Measurements from ENCODE around the gene LAMTOR1. TPM values are rescaled to one million over a fixed set of nuclear protein-coding genes. Genes with fewer than 3 reads are reported as not detected.

The LAMTOR1 gene
- total and polyA plus RNA-seq, 2 of the 8 experiments (the other 6 are each of a cell fraction or from before 2014, with no cell fraction given), result 82.1 to 160 TPM

DNA sequence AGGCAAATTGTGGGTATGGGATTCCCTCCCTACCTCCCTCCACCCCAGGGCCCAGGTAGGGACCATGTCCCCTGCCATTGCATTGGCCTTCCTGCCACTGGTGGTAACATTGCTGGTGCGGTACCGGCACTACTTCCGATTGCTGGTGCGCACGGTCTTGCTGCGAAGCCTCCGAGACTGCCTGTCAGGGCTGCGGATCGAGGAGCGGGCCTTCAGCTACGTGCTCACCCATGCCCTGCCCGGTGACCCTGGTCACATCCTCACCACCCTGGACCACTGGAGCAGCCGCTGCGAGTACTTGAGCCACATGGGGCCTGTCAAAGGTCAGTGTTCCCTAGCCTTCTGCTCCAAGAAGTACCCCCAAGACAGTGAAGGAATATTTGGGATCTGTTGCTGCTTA is 2.8 kb upstream of the LAMTOR1 start, which contains the start of gene TOMT:
Gene TOMT, plus strand, starts transcription at position 37 of the 400 bp plus-strand sequence. Its CDS starts 28 bp downstream, at position 65.
- H2BK15ac ChIP-seq (ENCODE audit: low read length), result no peak within 1 kb of the TSS
- H4K91ac ChIP-seq (replicated peaks; ENCODE audit: insufficient read length, low read length), result no peak within 1 kb of the TSS
- no peak within 1 kb of the TSS for H4K8ac ChIP-seq (ENCODE audit: extremely low read depth, insufficient read depth, low read length)
- H3K56ac ChIP-seq (replicated peaks; ENCODE audit: insufficient read length, low read depth, low read length), result no peak within 1 kb of the TSS
- no peak within 1 kb of the TSS for H2BK20ac ChIP-seq (ENCODE audit: low read length)
- H3K36me3 ChIP-seq (ENCODE audit: control insufficient read depth in 2 of 4, insufficient read depth in 4 of 4, low read length in 3 of 4), result peaks cover 0 to 2% (median 0%) of the 10 kb centered on the region in 4 experiments; a peak in 4 of 8 replicates
- peaks cover 6% of the 10 kb centered on the region for H3K23me2 ChIP-seq (ENCODE audit: low read depth, low read length)
- peaks cover 3 to 14% (median 5%) of the 10 kb centered on the region in 4 experiments; a peak in 6 of 7 replicates for H3K4me1 ChIP-seq (replicated peaks in 1 of 4; ENCODE audit: control insufficient read depth in 3 of 4, insufficient read depth in 4 of 4, low read length in 3 of 4)
- no peak within 1 kb of the TSS for H3K4me3 ChIP-seq (ENCODE audit: extremely low read depth in 1 of 4, insufficient read depth in 2 of 4, low read depth in 3 of 4, low read length in 4 of 4)
- no peak within 1 kb of the TSS for H3K27ac ChIP-seq (ENCODE audit: low read depth, low read length)
- no peaks in the 10 kb centered on the region for H3K9me3 ChIP-seq (ENCODE audit: insufficient read depth in 2 of 2, low read depth in 1 of 2, low read length in 1 of 2)
- no peaks in the 10 kb centered on the region; a peak in 1 of 7 replicates for H3K27me3 ChIP-seq (replicated peaks in 1 of 4; ENCODE audit: control insufficient read depth in 3 of 4, extremely low read depth in 1 of 4, insufficient read depth in 3 of 4, low read length in 3 of 4)
- H3K4me2 ChIP-seq (ENCODE audit: insufficient read depth in 1 of 2, low read depth in 2 of 2, low read length in 2 of 2), result no peak within 1 kb of the TSS
- H2AK5ac ChIP-seq (ENCODE audit: low read depth, low read length), result no peak within 1 kb of the TSS
- FAIRE-seq, result no peak
- H2AFZ ChIP-seq (ENCODE audit: low read length), result no peak within 1 kb of the TSS
- no peak within 1 kb of the TSS for H2BK120ac ChIP-seq (replicated peaks; ENCODE audit: low read depth, low read length)
- no peak within 1 kb of the TSS for H4K5ac ChIP-seq (ENCODE audit: insufficient read length, low read depth, low read length)
- no peak within 1 kb of the TSS for H3K4ac ChIP-seq (replicated peaks; ENCODE audit: insufficient read length, low read depth, low read length)
- no peak within 1 kb of the TSS for H2BK5ac ChIP-seq (ENCODE audit: low read depth, low read length)
- H3K18ac ChIP-seq (ENCODE audit: extremely low read depth, low read length), result no peak within 1 kb of the TSS
- no peak within 1 kb of the TSS; a peak in 1 of 7 replicates for H3K9ac ChIP-seq (replicated peaks in 1 of 4; ENCODE audit: extremely low read depth in 1 of 4, low read depth in 3 of 4, low read length in 3 of 4)
- WGBS, 2 experiments (ENCODE audit: extremely low coverage in 1 of 2, insufficient coverage in 1 of 2, insufficient read length in 1 of 2, insufficient replicate concordance in 2 of 2, low coverage in 1 of 2, low lambda C conversion rate in 2 of 2, missing lambda C conversion rate in 1 of 2), result 97% methylated on average over 14 of the region's 14 CpGs; no CpG with 5 or more reads in 1 of the 2 experiments
- no peak for TF ChIP-seq SIN3A (conservative IDR thresholded peaks at IDR 0.05 in 1 of 2, IDR thresholded peaks at IDR 0.05 in 1 of 2; ENCODE audit: low read depth in 1 of 2, low read length in 2 of 2)
- no peak for TF ChIP-seq GABPA (IDR thresholded peaks at IDR 0.05; ENCODE audit: borderline replicate concordance, insufficient read depth, low read length)
- TF ChIP-seq POLR2A (IDR thresholded peaks at IDR 0.05; ENCODE audit: control extremely low read depth in 1 of 2, low read depth in 2 of 2, low read length in 2 of 2), result peak in 1 of 2 experiments; percentile 12; a peak in 1 of 3 replicates
- POLR2A ChIA-PET (ENCODE audit: partially characterized antibody), result interaction anchor here (0.6 to 11.7 kb wide), 3 partner anchors 12 to 123 kb away, joined by 3 to 115 read pairs (median 3); no protein-coding TSS in a partner anchor
- no peak within 1 kb of the TSS for H3K14ac ChIP-seq (ENCODE audit: insufficient read length)
- CTCF ChIA-PET (ENCODE audit: partially characterized antibody), result interaction anchor here (1.3 to 1.5 kb wide), 2 partner anchors 15 to 19 kb away, joined by 3 to 4 read pairs; no protein-coding TSS in a partner anchor
- DNase-seq (ENCODE audit: low read depth in 1 of 2, low spot score in 2 of 2), result no peak
- no peak within 1 kb of the TSS for H2BK12ac ChIP-seq (ENCODE audit: low read depth, low read length)
- H3K79me2 ChIP-seq (ENCODE audit: control insufficient read depth in 1 of 2, insufficient read depth in 2 of 2, low read length in 2 of 2), result peaks cover 10 to 20% of the 10 kb centered on the region in 2 experiments
- H3K79me1 ChIP-seq (ENCODE audit: low read depth, low read length), result peaks cover 10% of the 10 kb centered on the region
- no peak within 1 kb of the TSS for H3K23ac ChIP-seq (ENCODE audit: insufficient read length)
- H4K20me1 ChIP-seq (replicated peaks in 1 of 2; ENCODE audit: control insufficient read depth in 1 of 2, insufficient read depth in 2 of 2, low read length in 2 of 2), result peaks cover 0 to 3% of the 10 kb centered on the region in 2 experiments
